Activated naive CD4-positive, alpha-beta T cell treated with anti-CD3 and anti-CD28 coated beads, Interleukin-2, amount 50 U/mL, for 24 hours (primary cell): Measurements from ENCODE around the gene UQCRHL.
"Not testable (repeated sequence)": the region's sequence is repeated elsewhere in the genome, so short reads cannot be mapped to it uniquely, and the experiment has no call there.

Source experiments
- H3K27ac Mint-ChIP-seq: one replicate; pipeline ENCODE4 v1.8.0; 2021; ENCODE audit warnings: mild to moderate bottlenecking, mixed read lengths
- H3K27me3 Mint-ChIP-seq: one replicate; pipeline ENCODE4 v1.8.0; 2021; ENCODE audit warnings: mixed read lengths
- H3K36me3 Mint-ChIP-seq: one replicate; pipeline ENCODE4 v1.8.0; 2021; ENCODE audit warnings: mixed read lengths
- H3K4me1 Mint-ChIP-seq: one replicate; pipeline ENCODE4 v1.8.0; 2021; ENCODE audit warnings: mixed read lengths
- H3K4me3 Mint-ChIP-seq: one replicate; pipeline ENCODE4 v1.8.0; 2021; ENCODE audit warnings: mild to moderate bottlenecking, mixed read lengths
- H3K9me3 Mint-ChIP-seq: one replicate; pipeline ENCODE4 v1.8.0; 2021; ENCODE audit warnings: mixed read lengths

Gene UQCRHL

GRCh38 chr1:15838721-15839120, 31.3 kb upstream of the UQCRHL start:
- Mint-ChIP-seq H3K4me3 (no peak overlapping the region), H3K36me3 (no peaks in the 10 kb centered on the region), H3K27ac (no peak overlapping the region), H3K9me3 (no peaks in the 10 kb centered on the region), H3K4me1 (peaks cover 13% of the 10 kb centered on the region), H3K27me3 (no peaks in the 10 kb centered on the region)

GRCh38 chr1:15837931-15838330, 30.5 kb upstream of the UQCRHL start:
- no peak overlapping the region for H3K4me3 Mint-ChIP-seq
- peaks cover 15% of the 10 kb centered on the region for H3K4me1 Mint-ChIP-seq
- H3K27ac Mint-ChIP-seq = peak overlapping the region; percentile 8
- H3K9me3 Mint-ChIP-seq = no peaks in the 10 kb centered on the region
- no peaks in the 10 kb centered on the region for H3K36me3 Mint-ChIP-seq
- H3K27me3 Mint-ChIP-seq = no peaks in the 10 kb centered on the region

- no peaks in the 10 kb centered on the region for H3K36me3 Mint-ChIP-seq
- peak overlapping the region; percentile 95 for H3K4me3 Mint-ChIP-seq
- H3K27ac Mint-ChIP-seq = peak overlapping the region; percentile 82
- no peaks in the 10 kb centered on the region for H3K9me3 Mint-ChIP-seq
- peaks cover 19% of the 10 kb centered on the region for H3K4me1 Mint-ChIP-seq
- H3K27me3 Mint-ChIP-seq = no peaks in the 10 kb centered on the region
These were observed 29.6 kb upstream of the UQCRHL start for GRCh38 chr1:15836772-15837669.

- peaks cover 25% of the 10 kb centered on the region for H3K4me1 Mint-ChIP-seq
- not testable (repeated sequence) for H3K27me3 Mint-ChIP-seq, H3K36me3 Mint-ChIP-seq, H3K9me3 Mint-ChIP-seq
- H3K4me3 Mint-ChIP-seq = peak overlapping the region; percentile 95
- peak overlapping the region; percentile 97 for H3K27ac Mint-ChIP-seq
These were observed 29.0 kb upstream of the UQCRHL start for GRCh38 chr1:15836511-15836771.

- peak overlapping the region; percentile 95 for H3K4me3 Mint-ChIP-seq
- peak overlapping the region; percentile 97 for H3K27ac Mint-ChIP-seq
- H3K27me3 Mint-ChIP-seq = no peaks in the 10 kb centered on the region
These were observed 28.5 kb upstream of the UQCRHL start for GRCh38 chr1:15835741-15836510.

GRCh38 chr1:15835205-15835740, 27.8 kb upstream of the UQCRHL start:
- Mint-ChIP-seq H3K9me3 (no peaks in the 10 kb centered on the region), H3K27me3 (no peaks in the 10 kb centered on the region), H3K4me3 (peak overlapping the region; percentile 95), H3K36me3 (peaks cover 4% of the 10 kb centered on the region), H3K27ac (peak overlapping the region; percentile 97), H3K4me1 (peaks cover 26% of the 10 kb centered on the region)

More at GRCh38 chr1:15835741-15836510, 28.5 kb upstream of the UQCRHL start:
- H3K4me1 Mint-ChIP-seq = peaks cover 25% of the 10 kb centered on the region
- H3K36me3 Mint-ChIP-seq = peaks cover 4% of the 10 kb centered on the region
- H3K9me3 Mint-ChIP-seq = no peaks in the 10 kb centered on the region

- peak overlapping the region; percentile 95 for H3K4me3 Mint-ChIP-seq
- H3K9me3 Mint-ChIP-seq = no peaks in the 10 kb centered on the region
- peaks cover 33% of the 10 kb centered on the region for H3K4me1 Mint-ChIP-seq
- peak overlapping the region; percentile 97 for H3K27ac Mint-ChIP-seq
- H3K27me3 Mint-ChIP-seq = no peaks in the 10 kb centered on the region
- H3K36me3 Mint-ChIP-seq = peaks cover 4% of the 10 kb centered on the region
These were observed 27.2 kb upstream of the UQCRHL start for GRCh38 chr1:15834406-15835204.

GRCh38 chr1:15833842-15834405, 26.5 kb upstream of the UQCRHL start:
- peak overlapping the region; percentile 95 for H3K4me3 Mint-ChIP-seq
- peak overlapping the region; percentile 97 for H3K27ac Mint-ChIP-seq
- peaks cover 34% of the 10 kb centered on the region for H3K4me1 Mint-ChIP-seq
- H3K27me3 Mint-ChIP-seq = no peaks in the 10 kb centered on the region
- peaks cover 4% of the 10 kb centered on the region for H3K36me3 Mint-ChIP-seq
- H3K9me3 Mint-ChIP-seq = no peaks in the 10 kb centered on the region

- Mint-ChIP-seq H3K36me3 (peaks cover 4% of the 10 kb centered on the region), H3K9me3 (no peaks in the 10 kb centered on the region), H3K4me3 (peak overlapping the region; percentile 95), H3K27me3 (no peaks in the 10 kb centered on the region), H3K4me1 (peaks cover 34% of the 10 kb centered on the region), H3K27ac (peak overlapping the region; percentile 97)
These were observed 25.7 kb upstream of the UQCRHL start for GRCh38 chr1:15833069-15833679.

GRCh38 chr1:15830258-15830657, 22.8 kb upstream of the UQCRHL start:
- H3K9me3 Mint-ChIP-seq = no peaks in the 10 kb centered on the region

GRCh38 chr1:15828931-15829330, 21.5 kb upstream of the UQCRHL start:
- H3K36me3 Mint-ChIP-seq, H3K27me3 Mint-ChIP-seq, H3K9me3 Mint-ChIP-seq, H3K27ac Mint-ChIP-seq, H3K4me3 Mint-ChIP-seq: not testable (repeated sequence)
- H3K4me1 Mint-ChIP-seq = peaks cover 28% of the 10 kb centered on the region

More at GRCh38 chr1:15830258-15830657, 22.8 kb upstream of the UQCRHL start:
- H3K27me3 Mint-ChIP-seq = no peaks in the 10 kb centered on the region
- H3K36me3 Mint-ChIP-seq = peaks cover 4% of the 10 kb centered on the region
- peaks cover 34% of the 10 kb centered on the region for H3K4me1 Mint-ChIP-seq
- peak overlapping the region; percentile 9 for H3K27ac Mint-ChIP-seq
- H3K4me3 Mint-ChIP-seq = no peak overlapping the region

GRCh38 chr1:15827567-15827966, 20.1 kb upstream of the UQCRHL start:
- not testable (repeated sequence) for H3K36me3 Mint-ChIP-seq, H3K27me3 Mint-ChIP-seq, H3K27ac Mint-ChIP-seq, H3K9me3 Mint-ChIP-seq, H3K4me3 Mint-ChIP-seq
- peaks cover 21% of the 10 kb centered on the region for H3K4me1 Mint-ChIP-seq

GRCh38 chr1:15826810-15827507, 19.5 kb upstream of the UQCRHL start:
- Mint-ChIP-seq H3K36me3 (peaks cover 4% of the 10 kb centered on the region), H3K27ac (peak overlapping the region; percentile 79), H3K9me3 (no peaks in the 10 kb centered on the region), H3K27me3 (no peaks in the 10 kb centered on the region), H3K4me1 (peaks cover 20% of the 10 kb centered on the region), H3K4me3 (no peak overlapping the region)

- Mint-ChIP-seq H3K27me3 (no peaks in the 10 kb centered on the region), H3K27ac (peak overlapping the region; percentile 23), H3K36me3 (no peaks in the 10 kb centered on the region), H3K4me3 (no peak overlapping the region), H3K9me3 (no peaks in the 10 kb centered on the region), H3K4me1 (peaks cover 15% of the 10 kb centered on the region)
These were observed 18.4 kb upstream of the UQCRHL start for GRCh38 chr1:15825800-15826199.
